ENCODE data around the gene CCDC13.

The CCDC13 gene

DNA sequence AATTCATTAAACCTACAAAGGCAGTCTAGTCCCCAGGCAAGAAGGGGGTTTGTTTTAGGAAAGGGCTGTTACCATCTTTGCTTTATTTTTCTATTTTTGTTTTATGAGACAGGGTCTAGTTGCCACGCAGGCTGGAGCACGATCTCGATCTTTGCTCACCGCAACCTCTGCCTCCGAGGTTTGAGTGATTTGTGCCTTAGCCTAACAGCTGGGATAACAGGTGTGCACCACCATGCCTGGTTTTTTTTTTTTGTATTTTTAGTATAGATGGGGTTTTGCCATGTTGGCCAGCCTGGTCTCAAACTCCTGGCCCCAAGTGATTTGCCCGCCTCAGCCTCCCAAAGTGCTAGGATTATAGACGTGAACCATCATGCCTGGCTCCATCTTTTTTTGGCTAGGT is 26.3 kb upstream of the CCDC13 start:
- DNase-seq = no peak

DNA sequence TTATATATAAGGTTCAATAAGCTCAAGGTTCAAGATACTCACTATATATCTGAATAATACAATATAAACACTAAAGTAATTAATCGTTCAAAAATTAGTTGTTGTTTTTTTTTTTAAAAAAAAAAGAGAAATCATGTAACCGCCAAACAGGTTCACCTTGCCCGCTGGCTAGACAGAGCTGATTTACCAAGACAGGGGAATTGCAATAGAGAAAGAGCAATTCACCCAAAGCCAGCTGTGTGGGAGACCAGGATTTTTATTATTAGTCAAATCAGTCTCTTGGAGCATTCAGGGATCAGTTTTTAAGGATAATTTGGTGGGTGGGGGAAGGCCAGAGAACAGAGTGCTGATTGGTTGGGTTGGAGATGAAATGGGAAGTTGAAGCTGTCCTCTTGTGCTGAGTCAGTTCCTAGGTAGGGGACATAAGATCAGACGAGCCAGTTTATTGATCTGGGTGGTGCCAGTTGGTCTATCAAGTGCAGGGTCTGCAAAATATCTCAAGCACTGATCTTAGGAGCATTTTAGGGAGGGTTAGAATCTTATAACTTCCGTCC is 23.4 kb upstream of the CCDC13 start:
- no peak for DNase-seq

DNA sequence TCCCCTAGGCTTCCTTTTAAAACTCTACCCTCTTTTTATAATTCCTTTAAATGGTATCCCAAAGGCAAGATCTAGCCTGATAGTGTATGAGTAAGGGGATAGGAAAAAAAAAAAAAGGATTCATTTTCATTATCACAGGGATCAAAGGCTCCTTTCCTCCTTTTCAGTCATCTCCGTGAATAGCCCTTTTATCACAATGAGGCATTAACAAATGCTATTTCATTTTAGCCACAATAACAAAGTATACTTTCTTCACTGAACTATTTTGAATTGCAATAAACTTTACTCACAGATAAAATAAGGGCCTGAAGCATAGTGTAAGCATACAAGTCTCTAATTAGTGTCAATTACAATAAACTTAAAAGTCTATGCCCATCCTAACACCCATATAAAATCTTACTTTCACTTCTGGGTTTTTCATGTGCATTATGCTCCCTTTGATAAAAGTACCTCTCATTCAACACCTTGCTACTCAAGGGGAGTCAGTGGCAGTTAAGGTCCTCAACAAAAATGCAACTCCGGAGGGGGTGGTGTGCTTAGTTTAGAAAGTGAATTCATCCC is 22.6 kb upstream of the CCDC13 start:
- no peak for DNase-seq

DNA sequence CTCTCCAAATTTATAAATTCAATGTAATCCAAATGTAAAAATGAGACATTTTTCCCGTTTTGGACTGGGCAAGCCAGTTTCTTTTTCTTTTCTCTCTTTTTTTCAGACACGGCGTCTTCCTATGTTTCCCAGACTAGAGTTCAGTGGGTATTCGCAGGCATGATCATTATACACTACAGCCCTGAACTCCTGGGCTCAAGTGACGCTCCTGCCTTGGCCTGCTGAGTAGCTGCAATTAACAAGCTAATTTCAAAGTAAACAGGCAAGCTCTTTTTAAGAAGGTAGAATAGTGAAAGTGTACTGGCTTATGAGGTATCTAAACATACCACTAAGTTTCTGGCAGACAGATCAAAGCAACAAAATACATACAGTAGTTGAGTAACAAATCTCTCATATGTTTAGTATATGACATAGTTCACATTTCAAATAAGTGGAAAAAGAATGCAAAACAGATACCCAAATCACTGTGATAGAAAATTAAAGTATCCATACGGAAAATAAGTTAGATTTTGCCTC is 17.7 kb upstream of the CCDC13 start:
- no peak for DNase-seq

DNA sequence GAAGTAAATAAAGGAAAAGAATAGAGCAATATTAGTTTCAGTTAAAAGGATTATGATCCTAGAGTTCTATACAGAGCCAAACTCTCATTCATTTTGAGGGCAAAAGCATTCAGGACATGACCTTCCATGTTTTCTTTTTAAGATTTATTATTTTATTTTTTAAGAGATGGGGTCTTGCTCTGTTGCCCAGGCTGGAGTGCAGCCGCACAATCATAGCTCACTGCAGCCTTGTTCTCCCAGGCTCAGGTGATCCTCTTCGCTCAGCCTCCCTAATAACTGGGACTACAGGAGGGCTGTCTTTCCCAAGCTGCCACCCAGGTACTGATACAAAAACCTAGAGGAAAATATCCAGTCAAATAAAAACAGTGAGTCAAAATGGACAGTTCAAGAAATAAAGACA is 13.6 kb upstream of the CCDC13 start:
- no peak for DNase-seq

DNA sequence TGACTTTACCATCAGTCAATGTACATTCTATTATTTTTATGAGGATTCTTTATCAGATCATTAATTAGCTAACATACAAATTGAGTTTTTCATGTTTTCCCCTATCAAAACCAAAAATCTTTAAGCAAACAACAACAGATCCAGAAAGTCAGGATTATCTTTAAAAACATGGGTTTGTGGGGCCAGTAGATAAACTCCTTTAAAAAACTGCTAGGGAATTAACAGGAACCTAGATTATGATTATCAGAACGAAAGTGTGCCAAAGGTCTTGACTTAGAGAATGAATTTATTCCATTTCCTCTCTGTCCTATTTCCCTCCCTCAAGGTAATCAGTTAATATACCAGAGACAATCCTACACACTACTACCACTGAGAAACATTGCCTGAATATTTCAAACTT is 13.2 kb upstream of the CCDC13 start:
- DNase-seq = no peak

DNA sequence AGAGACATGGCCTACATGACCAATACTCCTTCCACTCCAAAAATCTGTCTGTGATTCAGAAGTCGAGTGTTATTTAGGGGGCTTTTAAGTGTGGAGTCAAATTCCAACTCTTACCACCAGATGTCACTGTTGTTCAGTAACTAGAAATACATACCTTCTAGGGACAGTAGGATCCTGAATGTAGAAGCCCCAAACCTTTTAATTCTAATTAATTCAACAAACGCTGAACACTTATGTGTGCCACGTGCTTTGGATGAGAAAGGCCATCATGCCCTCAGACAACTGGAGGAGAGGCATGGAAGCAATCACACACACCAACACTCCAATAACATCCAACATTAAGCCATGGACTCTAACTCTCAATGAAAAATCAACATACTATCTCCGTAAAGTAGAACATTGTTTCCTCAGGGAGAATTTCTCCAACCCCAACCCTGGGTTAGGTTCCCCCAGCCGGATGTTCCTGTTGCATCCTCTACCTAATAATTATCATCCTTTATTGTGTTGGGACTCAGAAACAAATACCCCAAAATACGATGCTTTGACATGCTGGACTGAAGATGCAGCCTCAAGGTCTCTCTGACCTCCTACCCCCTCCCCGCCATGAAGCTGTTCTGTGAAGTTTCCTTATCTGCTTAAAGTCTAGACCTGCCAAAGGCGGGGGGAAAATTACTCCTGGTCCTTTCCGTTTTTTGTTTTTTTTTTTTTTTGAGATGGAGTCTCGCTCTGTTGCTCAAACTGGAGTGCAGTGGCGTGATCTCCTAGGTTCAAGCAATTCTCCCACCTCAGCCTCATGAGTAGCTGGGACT is 8.0 kb upstream of the CCDC13 start:
- DNase-seq = peak in 1 of 2 experiments; percentile 65

DNA sequence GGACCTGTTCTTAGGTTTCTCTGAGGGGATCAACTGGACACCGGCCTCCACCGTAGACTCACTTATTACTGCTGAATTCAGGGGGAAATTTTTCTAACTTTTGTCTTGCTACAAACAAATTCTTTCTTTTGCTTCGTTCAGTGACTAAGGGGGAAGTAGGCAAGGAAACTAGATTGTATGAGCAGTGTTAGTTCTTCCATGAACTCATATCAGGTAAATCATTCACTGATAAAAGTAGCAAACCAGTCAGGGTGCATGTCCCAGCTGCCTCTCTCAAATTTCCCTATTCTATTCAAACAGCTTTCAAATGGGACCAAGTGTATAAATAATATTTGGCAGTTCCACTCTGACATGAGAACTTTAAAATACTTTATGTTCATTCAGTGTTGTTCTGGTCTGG is 7.3 kb upstream of the CCDC13 start:
- no peak for DNase-seq

DNA sequence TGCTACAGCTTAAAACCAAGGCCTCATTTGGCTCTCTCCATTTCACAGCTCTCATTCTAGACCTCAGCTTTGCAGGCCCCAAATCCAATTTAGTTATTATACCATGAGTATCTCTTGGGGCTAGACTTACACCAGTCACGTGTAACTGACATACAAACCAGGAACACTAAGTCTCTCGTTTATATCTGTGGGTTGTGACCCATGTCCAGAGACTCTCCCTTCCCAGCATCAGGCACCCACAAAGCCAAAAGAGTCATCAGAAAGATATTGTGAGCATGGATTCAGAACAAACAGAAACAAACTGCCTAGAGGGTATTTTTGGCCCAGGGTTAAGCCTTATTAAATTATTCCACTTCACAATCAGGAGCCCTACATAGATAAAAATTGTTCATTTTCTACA is 5.6 kb upstream of the CCDC13 start:
- DNase-seq = no peak

DNA sequence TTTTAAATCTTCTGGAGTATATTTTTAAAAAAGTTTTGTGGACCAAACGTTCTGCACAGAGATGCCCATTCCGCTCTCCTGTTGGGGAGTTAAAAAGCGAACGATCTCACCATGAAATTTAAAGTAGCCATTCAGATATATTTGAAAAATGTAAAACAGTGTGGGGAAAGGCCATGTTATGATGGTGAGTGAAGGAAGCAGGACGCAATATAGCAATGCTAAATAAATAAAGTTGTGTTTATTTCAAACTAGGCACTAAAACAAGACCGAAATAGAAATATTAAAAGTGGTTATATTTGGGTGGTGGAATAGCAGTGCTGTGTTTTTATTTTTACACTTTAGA is 327 bp upstream of the CCDC13 start:
- peak in 1 of 2 experiments; percentile 69 for DNase-seq

DNA sequence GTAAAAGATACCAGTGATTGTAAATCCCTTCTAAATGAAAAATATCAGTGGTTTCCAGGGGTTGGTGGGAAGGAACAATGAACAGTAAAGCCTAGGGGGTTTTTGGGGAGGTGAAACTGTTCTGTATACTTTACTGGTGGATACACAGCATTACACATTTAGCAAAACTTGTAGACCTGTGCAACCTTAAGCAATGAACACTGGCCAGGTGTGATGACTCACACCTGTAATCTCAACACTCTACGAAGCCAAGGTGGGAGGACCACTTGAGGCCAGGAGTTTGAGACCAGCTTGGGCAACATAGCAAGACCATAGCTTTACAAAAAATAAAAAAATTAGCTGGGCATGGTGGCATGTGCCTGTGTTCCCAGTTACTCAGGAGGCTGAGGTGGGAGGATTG is 1.8 kb downstream of the CCDC13 start:
- DNase-seq = no peak

DNA sequence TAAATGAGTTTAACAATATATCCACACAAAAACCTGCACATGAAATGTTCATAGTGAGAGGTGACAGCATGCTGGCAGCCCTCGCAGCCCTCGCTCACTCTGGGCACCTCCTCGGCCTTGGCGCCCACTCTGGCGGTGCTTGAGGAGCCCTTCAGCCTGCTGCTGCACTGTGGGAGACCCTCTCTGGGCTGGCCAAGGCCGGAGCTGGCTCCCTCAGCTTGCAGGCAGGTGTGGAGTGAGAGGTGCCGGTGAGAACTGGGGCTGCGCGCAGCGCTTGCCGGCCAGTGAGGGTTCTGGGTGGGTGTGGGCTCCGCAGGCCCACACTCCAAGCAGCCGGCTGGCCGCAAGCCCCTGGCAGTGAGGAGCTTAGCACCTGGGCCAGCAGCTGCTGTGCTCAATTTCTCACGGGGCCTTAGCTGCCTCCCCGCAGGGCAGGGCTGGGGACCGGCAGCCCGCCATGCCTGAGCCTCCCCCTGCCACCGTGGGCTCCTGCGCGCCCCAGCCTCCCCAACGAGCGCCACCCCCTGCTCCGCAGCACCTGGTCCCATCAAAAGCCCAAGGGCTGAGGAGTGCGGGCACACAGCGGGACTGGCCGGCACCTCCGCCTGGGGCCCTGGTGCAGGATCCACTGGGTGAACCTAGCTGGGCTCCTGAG is 3.4 kb downstream of the CCDC13 start:
- no peak for DNase-seq

DNA sequence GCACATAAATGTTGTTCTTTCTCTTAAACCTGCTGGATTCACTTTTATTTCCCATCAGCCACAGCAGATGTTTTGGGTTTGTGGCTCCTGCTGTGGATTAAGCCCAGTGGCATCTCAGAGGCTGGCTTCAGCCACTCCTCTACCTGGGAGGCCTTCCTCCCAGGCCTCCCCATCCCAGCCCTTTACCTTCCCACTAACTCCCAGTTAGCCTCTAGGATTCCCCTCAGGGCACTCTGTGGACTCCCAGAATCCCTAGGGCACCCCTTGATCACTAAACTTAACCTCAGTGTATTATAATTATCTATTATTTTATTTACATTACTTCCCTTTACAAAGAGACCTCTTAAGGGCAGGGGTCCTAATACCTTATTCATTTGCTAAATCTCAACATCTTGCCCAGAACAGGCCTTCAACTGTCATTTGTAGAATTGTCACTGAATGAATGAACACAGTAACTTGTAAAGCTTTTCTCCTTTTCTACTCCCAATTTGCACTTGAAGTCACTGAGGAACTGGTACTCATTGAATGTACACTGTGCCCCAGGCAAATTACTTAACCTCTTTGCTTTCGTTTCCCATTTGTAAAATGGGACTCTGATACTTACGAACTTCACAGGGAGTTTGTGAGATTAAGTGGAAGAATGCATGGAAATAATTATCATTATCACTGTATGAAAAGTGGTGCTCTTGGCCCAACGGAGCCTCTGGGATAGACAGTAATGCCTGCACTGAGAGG is 8.3 kb downstream of the CCDC13 start:
- DNase-seq = no peak

DNA sequence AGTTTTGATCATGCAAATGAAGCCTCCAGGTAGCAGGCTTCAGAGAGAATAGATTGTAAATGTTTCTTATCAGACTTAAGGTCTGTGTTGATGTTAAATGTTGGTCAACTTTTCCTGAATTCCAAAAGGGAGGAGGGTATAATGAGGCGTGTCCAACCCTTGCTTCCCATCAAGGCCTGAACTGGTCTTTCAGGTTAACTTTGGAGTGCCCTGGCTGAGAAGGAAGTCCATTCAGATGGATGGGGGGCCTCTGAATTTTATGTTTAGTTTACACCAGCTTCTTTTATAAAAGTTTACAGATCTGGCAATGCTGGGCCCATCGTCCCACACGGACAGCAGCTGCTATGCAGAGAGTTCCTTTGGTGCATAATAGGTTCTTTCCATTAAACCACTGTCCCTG is 8.9 kb downstream of the CCDC13 start:
- no peak for DNase-seq

DNA sequence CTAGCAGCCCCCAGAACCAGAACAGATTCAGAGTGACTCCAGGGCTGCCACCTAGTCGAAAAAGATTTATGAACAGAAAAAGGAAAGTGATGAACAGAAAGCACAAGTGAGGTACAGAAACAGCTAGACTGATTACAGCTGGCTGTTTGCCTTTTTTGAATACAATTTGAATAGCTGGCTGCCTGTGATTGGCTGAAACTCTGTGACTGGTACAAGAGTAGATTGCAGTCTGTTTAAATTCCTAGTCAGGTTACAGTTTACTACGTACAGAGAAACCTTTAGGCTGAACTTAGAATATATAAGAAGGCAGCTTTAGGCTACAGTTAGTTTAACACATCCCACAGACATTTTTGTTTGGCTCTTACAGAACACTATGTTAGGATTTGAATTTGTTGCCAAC is 10.0 kb downstream of the CCDC13 start:
- DNase-seq = no peak

DNA sequence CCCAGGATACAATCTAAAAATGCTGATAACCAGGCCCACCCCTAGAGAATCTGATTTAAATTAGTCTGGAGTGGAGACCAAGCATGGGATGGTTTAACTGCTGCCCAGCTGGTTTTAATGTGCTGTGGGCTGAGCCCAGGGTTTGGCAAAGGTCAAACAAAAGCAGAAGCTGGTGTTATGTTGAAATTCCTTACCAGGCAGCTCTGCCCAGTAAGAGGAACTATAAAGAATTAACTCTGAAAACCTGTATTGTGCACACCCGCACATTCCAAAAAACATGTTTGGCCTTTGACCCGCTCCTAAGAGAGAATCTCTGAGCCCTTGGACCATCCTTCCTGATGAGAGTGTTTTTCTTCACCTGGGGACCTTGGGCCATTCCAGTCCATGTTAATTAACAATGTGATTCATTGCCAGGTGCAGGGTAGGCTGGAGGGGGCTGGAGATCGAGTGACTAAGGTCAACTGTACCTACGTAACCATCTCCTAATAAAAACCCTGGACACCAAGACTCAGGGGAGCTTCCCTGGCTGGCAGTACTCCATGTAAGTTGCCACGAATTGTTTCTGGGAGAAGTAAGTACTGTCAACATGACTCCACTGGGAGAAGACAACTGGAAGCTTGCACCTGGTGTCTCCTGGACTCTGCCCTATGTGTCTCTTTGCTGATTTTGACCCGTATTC is 10.9 kb downstream of the CCDC13 start:
- DNase-seq = no peak

DNA sequence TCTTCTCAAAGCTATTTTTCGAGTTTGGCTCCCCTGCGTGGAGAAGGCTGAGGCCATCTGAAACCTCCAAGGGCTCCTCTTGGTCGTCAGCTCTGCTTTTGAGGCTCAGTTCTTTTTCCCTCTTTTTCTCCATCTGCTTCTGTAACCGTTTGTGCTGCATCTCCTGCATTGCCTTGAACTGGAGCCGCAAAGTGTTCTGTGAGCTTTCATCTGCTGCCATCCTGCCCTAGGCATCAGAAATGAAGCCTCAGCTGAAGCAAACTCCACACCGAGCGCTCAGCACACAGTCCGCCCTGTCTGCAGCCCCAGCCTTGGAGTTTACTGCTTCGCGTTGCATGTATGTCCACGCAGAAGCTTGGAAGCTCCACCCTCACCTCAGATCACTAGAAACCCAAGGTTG is 14.9 kb downstream of the CCDC13 start:
- no peak for DNase-seq

DNA sequence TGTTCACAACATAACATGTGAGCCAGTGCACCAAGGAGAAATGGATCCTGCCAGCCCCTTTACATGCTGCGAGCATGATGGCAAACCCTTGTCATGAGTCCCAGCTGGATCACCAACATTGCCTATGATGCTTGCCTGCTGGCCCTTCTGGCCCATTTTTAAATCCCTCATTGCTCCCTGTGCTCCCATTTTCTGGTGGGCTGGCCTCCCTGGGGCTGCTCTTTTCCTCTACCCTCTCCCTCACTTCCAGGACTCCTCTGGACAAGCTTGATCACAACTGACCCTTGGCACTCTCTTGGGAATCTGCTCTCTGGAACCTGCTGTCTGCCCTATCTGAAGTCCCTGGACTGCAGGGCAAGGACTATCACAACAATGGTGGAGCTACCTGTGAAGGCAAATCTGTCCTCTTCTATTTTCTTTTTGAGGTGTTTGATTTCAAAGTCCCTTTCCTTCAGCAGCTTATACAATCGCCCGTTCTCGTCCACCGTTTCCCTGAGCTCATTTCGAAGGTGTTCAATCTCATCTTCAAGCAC is 16.3 kb downstream of the CCDC13 start:
- no peak for DNase-seq

DNA sequence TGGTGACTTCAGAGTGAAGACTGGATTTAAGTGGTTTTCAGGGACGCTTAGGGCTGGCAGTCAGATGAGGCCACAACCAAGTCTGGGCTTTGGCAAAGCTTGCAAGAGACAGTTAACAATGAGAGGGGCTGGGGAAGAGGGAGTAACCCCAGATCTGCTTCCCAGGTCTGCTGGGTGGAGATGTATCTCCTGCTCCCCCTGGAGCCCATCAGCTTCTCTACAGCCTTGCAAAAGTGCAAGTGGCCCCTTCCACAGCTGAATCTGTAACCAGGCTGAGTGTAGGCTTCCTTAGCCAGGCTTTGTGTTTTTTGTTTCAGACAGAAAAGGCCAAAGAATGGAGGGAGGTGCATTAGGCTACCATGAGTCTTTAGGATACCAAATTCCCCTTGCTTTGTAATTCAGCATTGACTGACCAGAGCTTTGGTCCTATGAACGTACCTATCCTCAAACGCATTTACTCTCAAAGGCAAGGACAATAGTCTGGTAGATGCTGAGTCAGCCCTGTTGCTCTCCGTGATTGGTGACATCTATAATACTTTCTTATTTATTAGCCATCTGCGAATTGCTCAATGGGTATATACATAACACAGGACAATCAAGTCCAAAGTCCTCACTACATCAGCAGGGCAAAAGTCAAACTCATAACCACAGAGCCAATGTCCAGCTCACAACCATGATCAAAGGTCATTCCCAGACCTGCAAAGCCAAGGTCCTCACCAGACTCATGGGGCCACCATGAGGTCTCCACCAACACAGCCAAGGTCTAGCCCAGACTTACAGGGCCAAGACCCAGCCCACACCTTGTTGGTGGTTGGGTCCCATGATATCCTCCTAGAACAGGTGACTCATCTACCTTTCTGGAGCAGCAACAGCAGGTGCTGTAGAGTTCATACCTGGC is 17.1 kb downstream of the CCDC13 start:
- peak in 1 of 2 experiments; percentile 7 for DNase-seq

DNA sequence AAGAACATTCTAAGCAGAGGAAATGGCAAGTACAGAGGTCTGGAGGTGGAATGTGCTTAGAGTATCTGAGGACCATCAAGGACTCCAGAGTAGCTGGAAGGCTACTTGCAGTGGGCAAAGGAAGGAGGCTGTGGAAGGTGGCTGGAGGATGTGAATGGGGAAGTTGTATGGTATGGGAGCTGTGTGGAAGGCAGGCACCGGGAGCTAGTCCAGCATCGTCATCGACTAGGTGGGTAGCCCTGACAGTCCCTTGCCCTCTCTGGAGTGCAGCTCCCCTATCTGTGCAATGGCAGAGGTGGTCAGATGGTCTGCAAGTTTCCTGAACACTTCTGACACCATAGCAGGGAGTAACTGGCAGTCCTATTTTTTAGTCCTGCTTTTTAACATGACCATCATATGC is 19.3 kb downstream of the CCDC13 start:
- DNase-seq = no peak

DNA sequence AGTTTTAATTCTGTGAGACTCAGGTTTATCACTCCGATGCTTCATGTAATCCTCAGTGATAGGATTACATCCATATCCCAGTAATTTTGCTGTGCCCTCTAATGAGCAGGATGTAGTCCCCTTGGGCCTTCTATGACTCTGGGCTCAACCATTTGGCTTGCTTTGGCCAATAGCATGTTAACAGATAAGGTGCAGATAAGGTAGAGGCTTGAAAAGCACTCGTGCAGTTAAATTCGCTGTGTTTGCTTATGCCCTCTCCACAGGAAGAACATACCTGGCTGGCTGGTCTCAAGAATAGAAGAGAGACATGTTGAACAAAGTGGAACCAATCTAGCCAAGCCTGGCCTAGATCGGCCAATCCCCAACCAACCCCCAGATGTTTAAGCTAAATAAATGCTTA is 20.1 kb downstream of the CCDC13 start:
- no peak for DNase-seq
